Keratinocyte (primary cell): ENCODE measurements around the gene HSPA4L. TPM values are rescaled to one million over a fixed set of nuclear protein-coding genes. Genes with fewer than 3 reads are reported as not detected.
A peak's percentile ranks its signal among the peaks of the same experiment; 100 is the strongest.

Experiments used
- DNase-seq: peaks from one replicate; pipeline ENCODE4 v3.0.0-alpha.2; 2011; ENCODE audit warnings: low read depth, missing footprints, low spot score
- FAIRE-seq: peaks from 2 replicates; lab custom pipeline; 2011; peaks lifted over from hg19 to GRCh38; lab: Jason Lieb, UNC
- H2AFZ ChIP-seq: 2 replicates; pipeline ENCODE4 v1.6.0; 2012; ENCODE audit warnings: low read length, control low read depth, inconsistent platforms; ENCODE audit not compliant: control insufficient read depth
- H3K27ac ChIP-seq: 2 replicates; pipeline ENCODE4 v1.5.1; 2011; ENCODE audit warnings: low read length; ENCODE audit not compliant: control insufficient read depth, insufficient read depth
- H3K27me3 ChIP-seq: 3 replicates; pipeline ENCODE4 v1.6.0; 2011; ENCODE audit warnings: low read length; ENCODE audit not compliant: control insufficient read depth, insufficient read depth; ENCODE audit errors: extremely low read depth
- H3K36me3 ChIP-seq, 2 experiments: 2 replicates in 1 of 2; 3 replicates in 1 of 2; pipeline ENCODE4 v1.5.1; 2011; ENCODE audit warnings: low read length in 2 of 2, mild to moderate bottlenecking in 1 of 2; ENCODE audit not compliant: control insufficient read depth in 2 of 2, insufficient read depth in 2 of 2; ENCODE audit errors: extremely low read depth in 1 of 2
- H3K4me1 ChIP-seq: 3 replicates; pipeline ENCODE4 v1.5.1; 2011; ENCODE audit warnings: low read length; ENCODE audit not compliant: control insufficient read depth, insufficient read depth; ENCODE audit errors: extremely low read depth
- H3K4me2 ChIP-seq: 3 replicates; pipeline ENCODE4 v1.6.0; 2011; ENCODE audit warnings: low read depth, low read length; ENCODE audit not compliant: control insufficient read depth, insufficient read depth; ENCODE audit errors: extremely low read depth
- H3K4me3 ChIP-seq, 3 experiments: fragments of 200-600 bp in 1 of 3; sonication (generic) in 1 of 3; 2 replicates in 2 of 3; 3 replicates in 1 of 3; pipeline ENCODE4 v1.5.1; 2011 to 2016; ENCODE audit warnings: low read length in 3 of 3, mild to moderate bottlenecking in 3 of 3, control low read depth in 2 of 3, inconsistent platforms in 1 of 3, low read depth in 1 of 3, mixed read lengths in 1 of 3, mixed run types in 1 of 3, moderate library complexity in 1 of 3; ENCODE audit not compliant: control insufficient read depth in 2 of 3, insufficient read depth in 2 of 3; ENCODE audit errors: extremely low read depth in 1 of 3
- H3K79me2 ChIP-seq: 2 replicates; pipeline ENCODE4 v1.6.0; 2012; ENCODE audit warnings: low read length; ENCODE audit not compliant: control insufficient read depth, insufficient read depth
- H3K9ac ChIP-seq: 3 replicates; pipeline ENCODE4 v1.6.0; 2011; ENCODE audit warnings: low read length; ENCODE audit not compliant: control insufficient read depth, insufficient read depth; ENCODE audit errors: extremely low read depth
- H3K9me1 ChIP-seq: 3 replicates; pipeline ENCODE4 v1.6.0; 2011; ENCODE audit warnings: low read length; ENCODE audit not compliant: control insufficient read depth, insufficient read depth; ENCODE audit errors: extremely low read depth
- H3K9me3 ChIP-seq: 2 replicates; pipeline ENCODE4 v1.5.1; 2012; ENCODE audit warnings: low read depth, low read length; ENCODE audit not compliant: control insufficient read depth
- H4K20me1 ChIP-seq: 3 replicates; pipeline ENCODE4 v1.6.0; 2011; ENCODE audit warnings: low read length; ENCODE audit not compliant: control insufficient read depth, insufficient read depth; ENCODE audit errors: extremely low read depth
- EZH2 ChIP-seq: IDR thresholded peaks from one replicate; pipeline ENCODE4 v1.6.1; 2012; ENCODE audit warnings: inconsistent platforms, mild to moderate bottlenecking, low read length, moderate library complexity
- dilution Hi-C: fragments of 300-500 bp; cut with MboI; formaldehyde crosslinking; loops from one replicate; pipeline ENCODE4 v1.7.0; 2020; ENCODE audit warnings: low sequenced_read_pairs; ENCODE audit not compliant: extremely low pct_ligation_motif_present
- polyA plus RNA-seq, 5 experiments: library from polyadenylated mRNA; depleted of rRNA in 3 of 5; stranded (reverse) in 3 of 5; stranded (forward) in 1 of 5; unstranded in 1 of 5; fragments of >200 nt; gene quantifications; 1 replicate in 1 of 5; 2 replicates in 3 of 5; 3 replicates in 1 of 5; pipeline versions ENCODE4 v1.2.1 to v1.2.3, GENCODE V29; 2011 to 2012; ENCODE audit warnings: missing spikeins in 2 of 5, low read depth in 1 of 5, low replicate concordance in 1 of 5
- TF ChIP-seq, protein P1 (sequence below), 3 experiments: IDR thresholded peaks in 1 of 3; conservative IDR thresholded peaks in 1 of 3; optimal IDR thresholded peaks in 1 of 3; 2 replicates in 2 of 3; 3 replicates in 1 of 3; pipeline versions ENCODE3 to v1.5.1; 2011; ENCODE audit warnings: low read length in 3 of 3, mild to moderate bottlenecking in 3 of 3, moderate library complexity in 2 of 3, control low read depth in 1 of 3, inconsistent platforms in 1 of 3; ENCODE audit not compliant: insufficient read depth in 2 of 3; ENCODE audit errors: extremely low read depth in 1 of 3

The HSPA4L gene
- polyA plus RNA-seq, 1 donor (not counting 4 experiments of a cell fraction or from before 2014, with no cell fraction given): 25.4 TPM

DNA sequence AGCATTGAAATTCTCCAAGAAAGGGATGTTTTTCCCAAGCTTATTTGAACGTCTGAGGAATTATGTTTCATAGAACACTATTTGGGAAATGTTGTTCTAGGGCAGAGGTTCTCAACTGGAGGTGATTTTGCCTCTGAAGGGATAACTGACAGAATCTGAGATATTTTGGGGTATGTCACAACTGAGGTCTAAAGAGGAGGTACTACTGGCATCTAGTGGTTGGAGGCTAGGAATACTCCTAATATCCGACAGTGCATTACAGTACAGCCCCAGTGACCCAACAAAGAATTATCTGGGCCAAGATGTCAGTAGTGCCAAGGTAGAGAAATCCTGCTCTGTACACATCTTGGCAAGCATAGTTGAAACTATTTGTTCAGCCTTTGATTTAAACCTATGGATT lies 6.4 kb downstream of the HSPA4L start:
- no peaks in the 10 kb centered on the region for H3K4me1 ChIP-seq

DNA sequence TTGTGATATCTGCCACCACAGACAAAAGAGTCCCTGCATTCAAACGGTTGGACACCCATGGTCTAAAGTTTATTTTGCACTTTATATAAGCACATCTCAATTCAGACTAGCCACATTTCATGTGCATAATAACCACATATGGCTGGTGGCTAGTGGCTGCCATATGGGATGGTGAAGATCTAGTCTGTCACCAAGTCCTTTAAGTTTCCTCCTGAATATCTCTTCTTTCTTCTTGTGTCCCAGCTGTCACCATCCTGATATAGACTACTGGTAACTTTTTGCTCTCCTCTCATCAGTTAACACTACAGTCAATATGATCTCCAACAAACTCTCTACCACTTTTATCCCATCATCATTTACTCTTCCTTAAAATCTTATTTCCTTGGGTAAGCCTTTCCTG lies 9.3 kb downstream of the HSPA4L start:
- peaks cover 25% of the 10 kb centered on the region for H3K79me2 ChIP-seq
- FAIRE-seq (no peak), DNase-seq (no peak)
- no peaks in the 10 kb centered on the region for H3K36me3 ChIP-seq
- dilution Hi-C loops: no loop called here
- no peaks in the 10 kb centered on the region for H3K27me3 ChIP-seq
- no peak overlapping the region for H3K4me3 ChIP-seq
- H3K4me1 ChIP-seq: no peaks in the 10 kb centered on the region
- no peak overlapping the region for H3K27ac ChIP-seq
- no peak overlapping the region for H3K9ac ChIP-seq
- no peaks in the 10 kb centered on the region for H3K9me3 ChIP-seq
- TF ChIP-seq EZH2: no peak
- TF ChIP-seq, protein P1, sequence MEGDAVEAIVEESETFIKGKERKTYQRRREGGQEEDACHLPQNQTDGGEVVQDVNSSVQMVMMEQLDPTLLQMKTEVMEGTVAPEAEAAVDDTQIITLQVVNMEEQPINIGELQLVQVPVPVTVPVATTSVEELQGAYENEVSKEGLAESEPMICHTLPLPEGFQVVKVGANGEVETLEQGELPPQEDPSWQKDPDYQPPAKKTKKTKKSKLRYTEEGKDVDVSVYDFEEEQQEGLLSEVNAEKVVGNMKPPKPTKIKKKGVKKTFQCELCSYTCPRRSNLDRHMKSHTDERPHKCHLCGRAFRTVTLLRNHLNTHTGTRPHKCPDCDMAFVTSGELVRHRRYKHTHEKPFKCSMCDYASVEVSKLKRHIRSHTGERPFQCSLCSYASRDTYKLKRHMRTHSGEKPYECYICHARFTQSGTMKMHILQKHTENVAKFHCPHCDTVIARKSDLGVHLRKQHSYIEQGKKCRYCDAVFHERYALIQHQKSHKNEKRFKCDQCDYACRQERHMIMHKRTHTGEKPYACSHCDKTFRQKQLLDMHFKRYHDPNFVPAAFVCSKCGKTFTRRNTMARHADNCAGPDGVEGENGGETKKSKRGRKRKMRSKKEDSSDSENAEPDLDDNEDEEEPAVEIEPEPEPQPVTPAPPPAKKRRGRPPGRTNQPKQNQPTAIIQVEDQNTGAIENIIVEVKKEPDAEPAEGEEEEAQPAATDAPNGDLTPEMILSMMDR (optimal IDR thresholded peaks at IDR 0.05 in 1 of 3, IDR thresholded peaks at IDR 0.05 in 1 of 3, conservative IDR thresholded peaks at IDR 0.05 in 1 of 3; ENCODE audit: extremely low read depth in 1 of 3, insufficient read depth in 2 of 3, low read length in 3 of 3): no peak
- no peak overlapping the region for H3K4me2 ChIP-seq
- no peaks in the 10 kb centered on the region for H3K9me1 ChIP-seq
- no peaks in the 10 kb centered on the region for H4K20me1 ChIP-seq
- no peak overlapping the region for H2AFZ ChIP-seq

More for the DNA sequence above, 6.4 kb downstream of the HSPA4L start:
- DNase-seq: no peak
- Histone ChIP-seq H3K4me2 (no peak overlapping the region), H3K9me3 (no peaks in the 10 kb centered on the region), H3K9me1 (no peaks in the 10 kb centered on the region), H3K27ac (no peak overlapping the region), H3K36me3 (no peaks in the 10 kb centered on the region), H3K4me3 (no peak overlapping the region), H3K79me2 (peaks cover 49% of the 10 kb centered on the region), H3K27me3 (no peaks in the 10 kb centered on the region), H4K20me1 (no peaks in the 10 kb centered on the region), H3K9ac (no peak overlapping the region), H2AFZ (no peak overlapping the region)
- peak; percentile 76 for FAIRE-seq
- dilution Hi-C loops: no loop called here
- TF ChIP-seq, protein P1 (optimal IDR thresholded peaks at IDR 0.05 in 1 of 3, IDR thresholded peaks at IDR 0.05 in 1 of 3, conservative IDR thresholded peaks at IDR 0.05 in 1 of 3; ENCODE audit: extremely low read depth in 1 of 3, insufficient read depth in 2 of 3, low read length in 3 of 3): peak; percentile 30 to 45 (median 33)
- TF ChIP-seq EZH2: no peak
